ENCODE results near the gene EFCAB14.
"Not testable (repeated sequence)": the region's sequence is repeated elsewhere in the genome, so short reads cannot be mapped to it uniquely, and the experiment has no call there.

Gene EFCAB14

DNA sequence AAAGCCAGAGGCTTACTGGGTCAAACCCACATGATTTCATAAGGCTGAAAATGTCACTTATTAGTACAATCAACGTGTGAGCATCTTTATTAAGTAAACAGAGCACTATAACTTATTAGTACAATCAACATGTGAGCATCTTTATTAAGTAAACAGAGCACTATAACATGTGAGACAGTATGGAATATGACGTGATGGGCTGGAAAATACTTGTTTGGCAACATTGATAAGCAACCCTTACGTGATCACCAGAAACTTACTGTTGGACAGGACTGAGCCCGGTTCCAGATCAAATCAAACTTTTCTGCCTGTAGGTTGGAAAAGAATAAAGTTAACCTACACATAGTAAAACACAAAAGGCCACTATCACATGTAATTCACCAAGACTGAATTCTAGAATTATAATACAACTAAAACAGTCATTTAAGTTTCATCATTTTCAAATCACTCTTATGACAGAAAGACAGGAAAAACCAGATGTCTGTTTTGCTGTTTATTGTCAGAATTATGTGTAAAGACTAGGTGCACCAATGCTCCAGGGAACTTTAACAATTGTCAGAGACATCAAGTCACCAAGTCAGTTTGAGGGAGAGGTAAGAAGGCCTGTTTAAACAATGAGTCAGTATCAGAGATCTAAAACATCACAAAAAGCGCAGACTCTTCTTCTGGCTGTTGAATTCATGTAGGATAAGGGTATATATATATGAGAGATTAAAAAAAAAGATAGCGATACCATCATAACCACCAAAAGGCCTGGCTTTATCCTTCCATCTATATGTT is 66.4 kb downstream of the EFCAB14 start:
- no peak for DNase-seq

- not testable (repeated sequence) for DNase-seq
Observed at GRCh38 chr1:46651152-46651551, 67.8 kb downstream of the EFCAB14 start.

DNA sequence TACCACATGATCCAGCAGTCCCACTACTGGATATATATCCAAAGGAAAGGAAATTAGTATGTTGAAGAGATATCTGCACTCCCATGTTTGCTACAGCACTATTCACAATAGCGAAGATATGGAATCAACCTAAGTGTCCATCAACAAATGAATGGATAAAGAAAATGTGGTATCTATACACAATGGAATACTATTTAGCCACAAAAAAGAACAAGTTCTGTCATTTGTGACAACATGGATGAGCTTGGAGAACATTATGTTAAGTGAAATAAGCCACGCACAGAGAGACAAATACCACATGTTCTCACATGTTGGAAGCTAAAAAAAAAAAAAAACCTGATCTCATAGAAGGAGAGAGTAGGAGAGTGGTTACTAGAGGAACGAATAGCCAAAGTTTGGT is 68.4 kb downstream of the EFCAB14 start:
- no peak for DNase-seq

DNA sequence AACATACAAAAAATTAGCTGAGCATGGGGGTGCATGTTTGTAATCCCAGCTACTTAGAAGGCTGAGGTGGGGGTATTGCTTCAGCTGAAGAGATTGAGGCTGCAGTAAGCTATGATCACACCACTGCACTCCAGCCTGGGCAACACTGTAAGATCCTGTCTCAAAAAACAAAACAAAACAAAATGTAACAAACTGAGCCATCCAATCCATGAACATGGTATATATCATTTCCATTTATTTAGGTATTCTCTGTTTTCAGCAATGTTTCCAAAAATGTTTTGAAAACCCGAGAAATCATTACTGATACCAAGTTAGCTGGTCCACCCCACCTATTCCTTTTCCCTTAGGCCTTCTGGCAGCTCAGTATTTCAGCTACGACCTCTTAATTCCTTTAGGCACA is 69.2 kb downstream of the EFCAB14 start:
- DNase-seq: no peak

- DNase-seq: no peak
Observed at GRCh38 chr1:46647611-46648010, 71.3 kb downstream of the EFCAB14 start.

- no peak for DNase-seq
Observed at GRCh38 chr1:46646844-46647243, 72.1 kb downstream of the EFCAB14 start.

- no peak for DNase-seq
Observed at GRCh38 chr1:46646331-46646730, 72.6 kb downstream of the EFCAB14 start.

GRCh38 chr1:46645815-46646214 is 73.1 kb downstream of the EFCAB14 start:
- DNase-seq: no peak

DNA sequence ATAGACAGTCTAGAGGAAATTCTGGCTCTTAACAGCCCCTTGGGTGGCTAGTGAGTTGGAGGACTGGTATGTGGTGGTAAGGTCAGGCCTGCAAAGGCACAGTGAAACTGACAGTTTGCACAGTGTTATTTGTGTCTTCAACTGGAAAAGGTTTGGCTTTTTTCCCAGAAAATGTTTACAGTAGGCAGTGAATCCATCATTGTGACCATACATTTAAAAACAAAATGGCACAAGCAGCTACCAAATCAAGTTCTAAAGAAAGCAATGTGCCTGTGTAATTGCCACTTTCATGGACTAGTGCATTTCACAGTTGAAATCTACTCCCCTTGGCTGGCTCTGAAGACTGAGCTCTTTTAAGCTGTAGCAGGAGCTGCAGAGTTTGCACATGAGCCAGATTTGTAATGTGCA is 75.5 kb downstream of the EFCAB14 start:
- no peak for DNase-seq

DNA sequence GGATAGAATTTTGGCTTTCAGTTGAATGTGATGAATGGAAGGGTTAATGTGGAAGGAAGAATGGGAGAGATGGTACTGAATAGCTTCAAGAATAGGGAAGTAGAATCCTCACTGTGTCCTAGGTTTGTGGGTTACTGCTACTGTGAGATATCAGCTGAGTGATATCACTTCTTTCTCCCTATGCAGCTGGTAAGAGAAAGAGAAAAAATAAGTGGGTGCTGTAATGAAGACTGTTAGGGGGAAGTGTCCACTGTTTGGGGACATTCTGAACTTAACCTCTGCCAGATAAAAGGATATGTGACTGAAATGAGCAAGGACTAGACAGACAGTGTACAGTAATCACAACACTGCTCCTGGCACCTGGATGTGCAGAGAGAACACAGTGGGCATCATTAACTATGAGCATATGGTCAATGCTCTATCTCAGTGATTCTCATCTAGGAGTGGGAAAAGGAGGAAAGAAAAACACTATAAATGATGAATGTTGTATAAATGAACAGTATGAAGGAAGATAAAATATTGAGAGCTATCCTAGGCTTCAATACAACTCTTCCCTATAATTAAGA is 76.7 kb downstream of the EFCAB14 start:
- no peak for DNase-seq

- no peak for DNase-seq
Observed at GRCh38 chr1:46639547-46639946, 79.4 kb downstream of the EFCAB14 start.

DNA sequence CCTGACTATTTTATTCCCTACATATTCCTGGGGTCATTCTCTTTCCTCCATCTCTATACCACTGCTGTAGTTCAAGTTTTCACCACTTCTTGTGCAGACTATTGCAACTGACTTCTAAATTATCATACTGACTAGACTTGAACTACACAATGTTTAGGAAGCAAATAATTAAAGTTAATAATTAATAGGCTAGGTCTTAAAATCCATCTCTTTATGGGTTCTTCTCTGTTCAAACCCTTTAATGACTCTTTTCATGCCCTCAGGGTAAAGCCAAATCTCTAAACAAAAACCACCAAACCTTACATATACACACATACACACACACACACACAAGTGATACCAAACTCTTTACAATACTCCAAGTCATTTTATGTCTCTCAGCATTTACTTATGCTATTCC is 80.0 kb downstream of the EFCAB14 start:
- no peak for DNase-seq

GRCh38 chr1:46637444-46638083 is 81.3 kb downstream of the EFCAB14 start:
- DNase-seq: no peak

DNA sequence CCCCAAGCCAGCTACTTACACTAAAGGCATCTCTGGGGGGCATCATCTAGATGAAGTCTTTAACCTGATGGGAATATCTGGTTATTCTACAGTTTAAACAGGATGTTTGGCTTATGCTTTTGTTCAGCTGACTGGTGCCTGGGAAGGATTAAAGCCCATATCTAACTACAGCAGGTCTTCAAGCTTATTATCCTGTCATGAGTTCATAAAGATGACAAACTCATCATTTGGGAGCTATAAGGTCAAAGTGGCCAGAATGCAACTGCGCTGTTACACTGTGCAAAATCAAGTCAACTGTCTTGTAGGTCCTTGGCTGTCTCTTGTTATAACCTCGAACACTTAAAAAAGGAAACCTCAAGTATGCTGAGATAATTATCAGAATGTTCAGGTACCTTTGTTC is 83.7 kb downstream of the EFCAB14 start:
- DNase-seq: no peak

- DNase-seq: no peak
Observed at GRCh38 chr1:46630719-46631118, 88.2 kb downstream of the EFCAB14 start.

Data from activated naive CD4-positive, alpha-beta T cell treated with Interleukin-2 at 50 U/mL for 16 hours (primary cell).